ENCODE data around the gene INSIG1. TPM values are rescaled to one million over a fixed set of nuclear protein-coding genes. Genes with fewer than 3 reads are reported as not detected.

Gene INSIG1
- total and polyA plus RNA-seq, 2 donors from 2014 or later: 24.6 to 25.7 TPM

DNA sequence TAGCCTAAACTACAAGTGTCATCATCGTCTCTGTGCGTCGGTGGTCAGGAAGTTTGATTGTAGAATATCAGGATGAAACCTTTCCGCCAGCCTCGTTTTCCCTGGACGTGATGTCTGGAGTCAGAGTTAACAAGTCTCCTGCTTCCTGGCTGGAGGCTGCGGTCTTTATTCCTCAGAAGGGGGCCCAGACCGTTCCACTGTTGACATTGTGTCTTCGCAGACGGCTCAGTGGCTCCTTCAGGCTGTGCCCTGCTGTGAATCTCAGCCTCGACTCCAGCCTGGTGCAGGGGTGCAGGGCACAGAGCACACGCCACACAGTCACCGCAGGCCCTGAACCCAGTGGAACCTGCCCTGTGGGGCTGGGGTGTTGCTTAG lies 37.2 kb upstream of the INSIG1 start:
- H3K36me3 ChIP-seq (ENCODE audit: control insufficient read depth in 2 of 3, insufficient read depth in 3 of 3, low read length in 3 of 3): no peaks in the 10 kb centered on the region
- FAIRE-seq (no peak), DNase-seq (no peak)
- H3K9ac ChIP-seq (ENCODE audit: low read length in 3 of 3): no peak overlapping the region
- H3K9me3 ChIP-seq (ENCODE audit: control insufficient read depth in 2 of 3, insufficient read depth in 1 of 3, low read length in 3 of 3): no peaks in the 10 kb centered on the region
- H3K27ac ChIP-seq (ENCODE audit: low read depth in 2 of 2, low read length in 2 of 2): no peak overlapping the region
- peaks cover 0 to 8% (median 5%) of the 10 kb centered on the region in 3 donors for H3K4me1 ChIP-seq (ENCODE audit: control insufficient read depth in 2 of 3, insufficient read depth in 2 of 3, low read depth in 1 of 3, low read length in 3 of 3)
- intact Hi-C loops (cut with DNase I): no loop called here
- H3K4me3 ChIP-seq (ENCODE audit: low read length in 3 of 3): no peak overlapping the region
- TF ChIP-seq, protein P1, sequence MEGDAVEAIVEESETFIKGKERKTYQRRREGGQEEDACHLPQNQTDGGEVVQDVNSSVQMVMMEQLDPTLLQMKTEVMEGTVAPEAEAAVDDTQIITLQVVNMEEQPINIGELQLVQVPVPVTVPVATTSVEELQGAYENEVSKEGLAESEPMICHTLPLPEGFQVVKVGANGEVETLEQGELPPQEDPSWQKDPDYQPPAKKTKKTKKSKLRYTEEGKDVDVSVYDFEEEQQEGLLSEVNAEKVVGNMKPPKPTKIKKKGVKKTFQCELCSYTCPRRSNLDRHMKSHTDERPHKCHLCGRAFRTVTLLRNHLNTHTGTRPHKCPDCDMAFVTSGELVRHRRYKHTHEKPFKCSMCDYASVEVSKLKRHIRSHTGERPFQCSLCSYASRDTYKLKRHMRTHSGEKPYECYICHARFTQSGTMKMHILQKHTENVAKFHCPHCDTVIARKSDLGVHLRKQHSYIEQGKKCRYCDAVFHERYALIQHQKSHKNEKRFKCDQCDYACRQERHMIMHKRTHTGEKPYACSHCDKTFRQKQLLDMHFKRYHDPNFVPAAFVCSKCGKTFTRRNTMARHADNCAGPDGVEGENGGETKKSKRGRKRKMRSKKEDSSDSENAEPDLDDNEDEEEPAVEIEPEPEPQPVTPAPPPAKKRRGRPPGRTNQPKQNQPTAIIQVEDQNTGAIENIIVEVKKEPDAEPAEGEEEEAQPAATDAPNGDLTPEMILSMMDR (IDR thresholded peaks at IDR 0.05; ENCODE audit: borderline replicate concordance, extremely low read depth, insufficient read depth): no peak
- H3K27me3 ChIP-seq (ENCODE audit: control insufficient read depth, insufficient read depth, low read length): no peaks in the 10 kb centered on the region

DNA sequence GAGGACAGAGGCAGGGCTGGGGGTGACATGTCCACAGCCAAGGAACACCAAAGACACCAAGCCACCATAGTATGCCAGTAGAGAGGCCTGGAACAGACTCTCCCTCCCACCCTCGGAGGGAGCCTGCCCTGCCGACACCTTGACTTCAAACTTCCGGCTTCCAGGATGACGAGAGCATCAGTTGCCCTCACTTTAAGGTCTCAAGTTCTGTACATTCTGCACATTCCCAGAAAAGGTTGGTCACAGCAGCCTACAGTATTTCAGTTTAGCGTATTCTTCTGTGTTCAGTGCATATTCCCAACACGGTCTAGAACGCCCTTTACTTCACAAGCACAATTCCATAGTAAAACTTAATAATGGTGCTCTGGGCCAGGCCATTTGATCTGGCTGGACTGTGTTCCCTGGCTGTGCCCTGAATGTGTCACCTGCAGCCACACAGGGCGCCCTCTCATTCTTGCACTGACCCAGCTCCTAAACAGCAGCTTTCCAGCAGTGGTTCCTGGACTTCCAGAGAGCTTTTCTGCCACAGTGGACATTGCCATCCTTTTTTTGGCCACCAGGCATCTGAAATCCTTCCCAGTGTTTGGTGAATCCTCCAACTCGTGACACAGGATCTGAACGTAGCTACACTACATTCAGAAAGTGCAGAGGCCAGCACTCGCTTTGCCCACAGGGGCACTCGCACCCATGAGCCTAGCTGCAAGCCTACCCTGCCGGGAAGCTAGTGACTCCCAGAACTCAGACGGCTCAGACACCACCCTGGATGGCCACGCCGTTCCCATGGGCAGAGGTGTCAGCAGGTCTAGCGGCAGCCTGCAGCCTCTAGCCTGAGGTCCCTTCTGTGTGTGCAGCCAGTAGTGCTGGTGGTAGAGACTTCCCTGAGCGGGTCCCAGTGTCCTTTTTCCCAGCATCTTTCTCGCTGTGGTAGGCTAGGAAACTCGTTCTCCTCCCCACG lies 36.4 kb upstream of the INSIG1 start:
- no peaks in the 10 kb centered on the region for H3K9me3 ChIP-seq (ENCODE audit: control insufficient read depth in 2 of 3, insufficient read depth in 1 of 3, low read length in 3 of 3)
- no peak overlapping the region for H3K9ac ChIP-seq (ENCODE audit: low read length in 3 of 3)
- no peak for FAIRE-seq
- no peak overlapping the region for H3K27ac ChIP-seq (ENCODE audit: low read depth in 2 of 2, low read length in 2 of 2)
- H3K36me3 ChIP-seq (ENCODE audit: control insufficient read depth in 2 of 3, insufficient read depth in 3 of 3, low read length in 3 of 3): no peaks in the 10 kb centered on the region
- peaks cover 0 to 8% (median 5%) of the 10 kb centered on the region in 3 donors for H3K4me1 ChIP-seq (ENCODE audit: control insufficient read depth in 2 of 3, insufficient read depth in 2 of 3, low read depth in 1 of 3, low read length in 3 of 3)
- H3K4me3 ChIP-seq (ENCODE audit: low read length in 3 of 3): no peak overlapping the region
- TF ChIP-seq, protein P1 (IDR thresholded peaks at IDR 0.05; ENCODE audit: borderline replicate concordance, extremely low read depth, insufficient read depth): no peak
- intact Hi-C loops (cut with DNase I): no loop called here
- DNase-seq: no peak
- no peaks in the 10 kb centered on the region for H3K27me3 ChIP-seq (ENCODE audit: control insufficient read depth, insufficient read depth, low read length)

DNA sequence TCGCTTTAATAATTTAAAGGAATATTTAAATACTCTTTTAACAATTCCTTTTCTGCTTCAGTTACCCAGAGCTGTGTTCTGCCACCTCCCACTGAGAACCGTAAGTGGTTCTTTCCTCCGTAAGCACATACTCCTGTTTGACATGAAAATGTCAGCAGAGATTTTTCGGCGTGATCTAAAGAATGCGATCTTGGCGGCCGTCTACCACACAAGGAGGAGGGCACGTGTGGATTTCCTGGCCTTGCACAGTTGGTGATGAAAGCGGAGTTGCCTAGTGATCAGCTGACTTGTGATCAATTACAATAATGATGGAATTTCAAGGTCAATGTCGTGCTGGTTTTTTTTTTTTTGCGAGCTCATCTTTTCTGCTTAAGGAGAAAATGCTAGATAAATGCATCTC lies 35.6 kb upstream of the INSIG1 start:
- Histone ChIP-seq H3K27me3 (ENCODE audit: control insufficient read depth, insufficient read depth, low read length) (no peaks in the 10 kb centered on the region), H3K4me3 (ENCODE audit: low read length in 3 of 3) (no peak overlapping the region), H3K9ac (ENCODE audit: low read length in 3 of 3) (no peak overlapping the region), H3K27ac (ENCODE audit: low read depth in 2 of 2, low read length in 2 of 2) (no peak overlapping the region), H3K9me3 (ENCODE audit: control insufficient read depth in 2 of 3, insufficient read depth in 1 of 3, low read length in 3 of 3) (no peaks in the 10 kb centered on the region), H3K4me1 (ENCODE audit: control insufficient read depth in 2 of 3, insufficient read depth in 2 of 3, low read depth in 1 of 3, low read length in 3 of 3) (peaks cover 0 to 8% (median 5%) of the 10 kb centered on the region in 3 donors), H3K36me3 (ENCODE audit: control insufficient read depth in 2 of 3, insufficient read depth in 3 of 3, low read length in 3 of 3) (no peaks in the 10 kb centered on the region)
- FAIRE-seq (no peak), DNase-seq (no peak)
- TF ChIP-seq, protein P1 (IDR thresholded peaks at IDR 0.05; ENCODE audit: borderline replicate concordance, extremely low read depth, insufficient read depth): no peak
- intact Hi-C loops (cut with DNase I): no loop called here
